ENCODE results near the gene GUCY1A2. TPM values are rescaled to one million over a fixed set of nuclear protein-coding genes. Genes with fewer than 3 reads are reported as not detected.
"Not testable (repeated sequence)": the region's sequence is repeated elsewhere in the genome, so short reads cannot be mapped to it uniquely, and the experiment has no call there.

The GUCY1A2 gene
- total RNA-seq, 1 donor from 2014 or later = 0.84 TPM

DNA sequence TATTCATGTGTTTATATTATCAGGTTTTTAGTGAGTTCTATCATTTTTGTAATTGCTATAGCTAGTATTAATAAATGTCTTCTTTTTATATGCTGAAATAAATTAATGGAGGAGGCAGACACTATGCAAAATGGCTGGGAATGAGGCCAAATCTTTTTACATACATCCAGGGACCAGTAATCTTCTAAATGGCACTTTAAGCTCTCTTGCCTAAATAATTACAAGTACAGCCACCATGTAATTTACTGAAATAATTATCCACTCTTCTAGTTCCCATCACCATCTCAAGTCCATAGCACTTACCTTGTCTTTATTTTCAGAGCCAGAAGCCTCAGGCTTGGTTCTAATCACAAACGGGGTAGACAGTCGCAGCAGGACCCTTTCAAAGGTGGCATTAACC lies 79.1 kb downstream of the GUCY1A2 start:
- no peak for ATAC-seq

DNA sequence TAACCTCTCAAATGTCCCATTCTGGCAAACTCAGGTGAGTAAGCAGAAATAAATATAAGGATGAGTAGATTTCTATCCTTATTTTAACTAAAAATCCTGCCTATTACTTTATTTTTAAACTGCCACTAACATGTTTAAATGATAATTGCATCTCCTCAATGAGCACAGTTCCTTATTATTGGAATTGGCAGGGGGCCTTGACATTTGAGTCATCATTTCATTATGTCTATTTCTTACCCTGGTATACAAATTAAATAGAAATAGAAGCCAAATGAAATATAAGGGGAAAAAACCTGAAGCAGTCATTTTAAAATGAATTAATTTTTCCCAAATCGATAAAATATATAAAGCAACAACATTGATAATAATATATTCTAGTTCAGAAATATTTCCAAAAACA lies 81.2 kb downstream of the GUCY1A2 start:
- ATAC-seq = no peak

GRCh38 chr11:106925245-106925644 lies 93.0 kb downstream of the GUCY1A2 start:
- no peak for ATAC-seq

GRCh38 chr11:106920899-106921509 lies 97.3 kb downstream of the GUCY1A2 start:
- ATAC-seq = no peak

DNA sequence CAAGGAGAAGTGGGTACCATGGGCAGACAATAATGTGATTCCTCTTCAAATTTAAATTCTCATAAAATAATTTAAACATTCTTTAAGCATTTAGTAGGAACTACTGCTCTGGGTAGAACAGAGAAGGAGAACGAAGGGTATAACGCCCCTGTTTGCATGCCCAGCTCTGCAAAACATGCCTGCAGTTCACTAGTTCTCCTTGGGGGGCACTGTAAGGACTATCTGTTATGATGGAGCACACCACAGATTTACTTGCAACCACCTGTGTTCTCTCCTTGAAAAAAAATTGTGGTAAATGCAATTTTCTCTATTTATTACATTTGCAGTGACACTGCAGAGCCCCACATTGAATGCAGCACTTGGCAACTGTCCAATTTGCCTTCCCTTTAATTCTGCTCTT lies 100.3 kb downstream of the GUCY1A2 start:
- no peak for ATAC-seq

DNA sequence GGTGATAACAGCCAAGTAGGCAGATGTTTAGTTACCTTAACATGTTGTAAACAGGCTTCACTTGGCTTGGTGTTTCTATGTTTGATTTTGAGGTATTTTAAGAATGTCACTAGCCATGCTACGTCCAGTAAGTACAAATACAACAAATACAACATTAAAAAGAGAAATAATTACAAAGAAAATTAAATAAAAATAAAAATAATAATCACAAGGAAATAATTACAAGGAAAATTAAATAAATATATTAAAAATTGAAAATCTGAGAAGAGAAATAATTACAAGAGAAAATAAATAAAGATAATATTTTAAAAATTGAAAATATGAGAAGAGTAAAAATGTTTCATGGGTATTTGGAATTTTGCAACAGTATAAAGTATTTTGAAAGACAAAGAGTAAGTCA lies 103.9 kb downstream of the GUCY1A2 start:
- no peak for ATAC-seq

DNA sequence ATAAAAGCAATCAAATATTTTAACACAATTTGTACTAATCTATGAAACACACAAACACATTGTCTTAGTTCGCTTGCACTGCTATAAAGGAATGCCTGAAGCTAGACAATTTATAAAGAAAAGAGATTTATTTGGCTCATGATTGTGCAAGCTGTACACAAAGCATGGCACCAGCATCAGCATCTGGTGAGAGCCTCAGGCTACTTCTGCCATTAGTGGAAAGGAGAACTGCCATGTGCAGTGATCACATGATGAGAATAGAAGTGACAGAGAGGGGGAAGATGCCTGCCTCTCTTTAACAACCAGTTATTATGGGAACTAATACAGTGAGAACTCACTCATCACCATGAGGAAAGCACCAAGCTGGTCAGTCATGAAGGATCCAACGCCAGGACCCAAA lies 105.1 kb downstream of the GUCY1A2 start:
- ATAC-seq = no peak

GRCh38 chr11:106904826-106905225 lies 113.5 kb downstream of the GUCY1A2 start:
- ATAC-seq = no peak

DNA sequence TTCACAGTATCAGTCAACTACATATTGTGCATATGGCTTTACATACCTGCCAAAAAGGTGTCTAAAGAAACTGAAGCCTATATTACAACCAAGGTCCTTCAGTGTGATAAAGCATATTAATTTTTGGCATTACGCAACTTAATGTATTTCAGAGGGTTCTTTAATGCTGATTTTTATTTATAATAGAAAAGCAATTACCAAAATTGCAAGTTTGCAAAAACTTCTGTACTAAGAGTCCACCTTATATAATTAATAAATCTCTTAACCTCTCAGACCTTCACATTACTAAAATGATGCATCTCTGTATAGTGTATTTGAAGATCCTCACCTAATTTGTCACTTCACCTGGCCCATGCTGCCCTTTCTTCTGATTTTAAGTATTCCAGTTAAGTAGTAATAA lies 128.6 kb downstream of the GUCY1A2 start:
- no peak for ATAC-seq

DNA sequence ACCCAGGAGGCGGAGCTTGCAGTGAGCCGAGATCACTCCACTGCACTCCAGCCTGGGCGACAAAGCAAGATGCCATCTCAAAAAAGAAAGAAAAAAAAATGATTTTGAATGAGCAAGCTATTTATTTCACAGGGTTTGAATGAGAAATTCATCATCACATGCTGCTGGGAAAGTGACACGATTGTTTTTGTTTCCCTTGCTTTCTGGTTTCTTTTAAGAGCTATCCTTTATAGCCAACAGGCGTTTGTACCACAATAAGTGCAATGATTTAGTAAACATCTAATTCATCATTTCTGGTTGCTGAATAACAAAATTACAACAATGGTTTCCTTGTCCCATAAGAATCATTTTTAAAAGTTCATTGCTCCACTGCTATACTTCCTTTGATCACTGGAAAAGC lies 129.9 kb downstream of the GUCY1A2 start:
- ATAC-seq = no peak

GRCh38 chr11:106883693-106884092 lies 134.6 kb downstream of the GUCY1A2 start:
- ATAC-seq = not testable (repeated sequence)

DNA sequence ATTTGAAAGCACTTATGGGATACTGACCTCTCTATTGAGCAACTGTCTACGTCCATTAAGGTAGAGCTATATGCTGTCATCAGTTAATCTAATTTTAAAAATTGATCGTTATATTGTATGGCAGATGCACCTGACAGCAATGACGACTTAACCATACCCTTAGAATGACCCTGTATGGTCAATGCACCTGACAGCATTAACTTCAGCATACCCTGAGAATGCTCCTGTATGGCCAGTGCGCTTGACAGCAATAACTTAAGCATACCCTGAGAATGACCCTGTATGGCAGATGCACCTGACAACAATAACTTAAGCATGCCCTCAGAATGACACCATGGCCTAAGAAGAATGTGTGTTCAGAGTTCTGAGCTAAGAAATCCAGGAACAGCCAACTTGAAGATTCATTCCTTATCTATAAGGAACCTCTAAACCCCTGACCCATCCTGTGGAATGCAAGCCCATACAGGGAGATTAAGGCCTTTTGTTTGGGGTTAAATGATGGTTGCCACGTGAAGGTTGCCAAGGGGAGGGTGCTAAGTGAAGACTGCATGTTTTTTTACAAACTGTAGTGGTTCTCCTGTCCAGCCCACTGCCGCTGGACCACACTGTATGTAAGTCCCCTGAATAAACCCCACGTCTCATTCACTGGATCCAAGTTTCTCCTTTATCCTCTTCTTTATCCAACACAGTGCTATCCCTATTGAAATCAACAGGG lies 138.3 kb downstream of the GUCY1A2 start:
- ATAC-seq = no peak

- ATAC-seq = no peak
Measured at GRCh38 chr11:106879029-106879428, 139.2 kb downstream of the GUCY1A2 start.

DNA sequence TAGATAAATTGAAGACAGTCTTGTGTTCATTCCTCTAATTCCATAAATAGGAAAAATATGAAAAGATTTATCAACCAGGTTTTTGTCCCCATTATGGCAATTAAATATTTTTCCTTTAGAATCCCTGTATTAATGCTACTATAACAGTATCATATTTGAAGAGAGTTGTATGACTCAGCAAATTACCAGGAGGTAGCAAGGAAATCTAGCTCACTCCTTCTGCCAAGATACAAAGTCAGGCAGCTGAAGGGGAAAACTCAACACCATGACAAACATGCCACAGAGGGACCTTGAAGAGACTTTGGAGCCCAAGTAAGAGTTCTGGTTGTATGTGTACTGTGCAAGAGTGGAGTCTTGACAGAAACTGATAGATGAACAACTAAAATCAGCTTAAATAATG lies 143.3 kb downstream of the GUCY1A2 start:
- no peak for ATAC-seq

GRCh38 chr11:106872246-106872645 lies 146.0 kb downstream of the GUCY1A2 start:
- ATAC-seq = no peak

- no peak for ATAC-seq
Measured at GRCh38 chr11:106858200-106858599, 160.1 kb downstream of the GUCY1A2 start.

DNA sequence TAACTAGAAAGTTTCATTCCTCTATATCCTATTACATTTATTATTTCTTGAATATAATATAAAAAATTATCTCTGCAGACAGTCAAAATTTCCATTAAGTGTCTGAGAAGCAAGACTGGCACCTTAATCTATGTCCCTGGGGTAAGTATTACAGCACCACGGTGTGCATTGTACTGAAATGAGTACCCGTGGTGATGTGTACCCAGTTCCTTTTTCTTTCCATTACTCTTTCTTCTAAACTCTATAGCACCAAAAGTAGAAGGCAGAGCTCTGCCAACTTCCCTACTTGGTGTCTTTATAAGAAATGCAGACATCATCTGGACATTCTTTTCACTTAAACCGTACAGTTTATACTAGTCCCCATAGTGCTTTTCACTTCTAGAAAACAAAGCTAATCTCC lies 161.7 kb downstream of the GUCY1A2 start:
- ATAC-seq = no peak

DNA sequence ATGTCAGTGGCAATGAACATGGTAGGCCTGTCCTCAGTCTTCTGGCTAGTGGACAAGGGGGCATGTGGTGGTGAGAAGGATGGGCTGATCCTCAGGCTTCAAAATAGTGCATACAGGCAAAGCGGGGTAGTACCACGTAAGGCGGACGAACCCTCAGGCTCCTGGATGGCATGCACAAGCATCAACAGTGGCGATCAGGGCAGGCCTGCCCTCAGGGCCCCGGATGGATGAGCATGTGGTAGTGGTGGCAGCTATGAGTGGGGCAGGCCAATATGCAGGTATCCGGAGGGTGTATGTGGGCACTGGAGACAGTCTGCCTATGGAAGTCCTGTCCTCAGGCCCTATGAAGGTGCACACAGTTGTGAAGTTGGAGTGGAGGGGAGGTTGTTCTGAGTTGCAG lies 163.8 kb downstream of the GUCY1A2 start:
- ATAC-seq = no peak

GRCh38 chr11:106853850-106854401 lies 164.3 kb downstream of the GUCY1A2 start:
- ATAC-seq = no peak

- ATAC-seq = no peak
Measured at GRCh38 chr11:106852779-106853178, 165.5 kb downstream of the GUCY1A2 start.

DNA sequence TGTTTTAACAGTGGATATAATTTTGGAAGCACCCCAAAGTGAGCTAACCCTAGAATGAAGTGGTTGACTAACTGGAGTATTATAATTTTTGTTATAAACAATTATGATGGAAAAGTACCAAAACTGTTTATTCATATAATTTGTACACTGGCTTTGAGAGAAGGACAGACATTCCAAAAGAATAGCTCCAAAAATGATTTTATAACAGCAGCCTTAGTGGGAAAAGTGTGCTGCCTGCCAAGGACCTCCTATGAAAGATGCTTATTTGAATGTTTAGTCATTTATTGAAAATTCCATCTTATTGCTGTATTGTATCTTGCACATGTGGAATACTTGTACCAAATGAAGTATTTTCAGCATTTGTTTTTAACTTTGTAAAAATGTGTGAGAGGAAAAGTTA lies 169.8 kb downstream of the GUCY1A2 start:
- ATAC-seq = no peak

- no peak for ATAC-seq
Measured at GRCh38 chr11:106842134-106842533, 176.1 kb downstream of the GUCY1A2 start.

DNA sequence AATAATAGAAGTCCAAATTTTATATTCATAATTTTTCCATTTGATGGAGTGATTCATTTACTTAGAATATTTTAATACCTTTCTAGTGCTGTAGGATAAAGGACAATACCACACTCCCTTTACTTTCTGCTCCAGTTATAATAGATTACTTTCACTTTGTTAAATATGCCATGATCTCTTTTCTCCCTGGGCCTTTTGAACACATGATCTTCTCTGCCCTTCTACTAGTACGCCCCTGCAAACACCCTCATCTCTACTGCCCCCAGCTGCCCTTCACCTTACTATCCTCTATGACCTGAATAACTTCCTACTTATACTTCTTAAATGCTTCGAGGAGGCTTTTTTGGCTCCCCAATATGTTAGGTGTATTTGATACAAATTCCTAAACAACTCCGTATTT lies 177.3 kb downstream of the GUCY1A2 start:
- ATAC-seq = no peak

GRCh38 chr11:106840146-106840545 lies 178.1 kb downstream of the GUCY1A2 start:
- ATAC-seq = no peak

All from esophagus mucosa (tissue), 1 donor.